ENCODE measurements around the gene MAK.
"Not testable (repeated sequence)": the region's sequence is repeated elsewhere in the genome, so short reads cannot be mapped to it uniquely, and the experiment has no call there.

MAK gene

DNA sequence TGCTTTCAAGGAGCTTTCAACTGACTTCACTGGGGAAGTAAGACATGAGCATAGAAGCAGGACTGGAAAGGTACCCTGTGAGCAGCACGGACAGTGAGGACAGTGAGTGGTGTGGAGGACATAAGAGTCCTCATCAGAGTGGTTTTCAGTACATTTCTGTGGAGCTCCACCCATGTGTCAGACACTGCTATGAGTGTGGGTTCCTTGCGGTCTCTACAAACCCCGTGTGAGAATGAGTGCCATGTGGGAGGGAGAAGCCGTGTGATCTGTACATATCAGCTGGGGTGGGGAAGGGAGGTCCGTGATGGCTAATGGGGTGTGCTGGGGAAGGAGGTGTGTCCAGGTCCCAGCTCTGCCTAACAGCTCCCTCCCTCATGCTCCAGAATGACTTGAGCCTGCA, 86.6 kb downstream of the MAK start:
- not testable (repeated sequence) for H3K27me3 ChIP-seq (ENCODE audit: insufficient read depth, low read length); H3K9me3 ChIP-seq (ENCODE audit: insufficient read depth, low read depth, low read length); DNase-seq; H3K4ac ChIP-seq (ENCODE audit: low read depth, low read length); H4K8ac ChIP-seq (ENCODE audit: low read depth, low read length); H2BK12ac ChIP-seq (ENCODE audit: low read length); H3K79me1 ChIP-seq (ENCODE audit: low read length); H2BK120ac ChIP-seq (ENCODE audit: insufficient read depth, low read length, poor library complexity); H3K27ac ChIP-seq (ENCODE audit: low read depth, low read length); H2BK5ac ChIP-seq (ENCODE audit: low read depth, low read length, poor library complexity); H4K12ac ChIP-seq (ENCODE audit: low read depth, low read length); H3K14ac ChIP-seq (ENCODE audit: low read length); H4K91ac ChIP-seq (ENCODE audit: low read depth, low read length); H3K79me2 ChIP-seq (ENCODE audit: control insufficient read depth, insufficient read depth, low read length, poor library complexity); H3K4me1 ChIP-seq (ENCODE audit: control insufficient read depth in 1 of 2, insufficient read depth in 2 of 2, low read length in 2 of 2); H3K23ac ChIP-seq (ENCODE audit: low read length); H3K4me2 ChIP-seq (ENCODE audit: low read length); H3K9ac ChIP-seq (ENCODE audit: low read length); H2AFZ ChIP-seq (ENCODE audit: insufficient read depth, low read length, poor library complexity); H3K4me3 ChIP-seq (ENCODE audit: low read depth, low read length); H3K18ac ChIP-seq (ENCODE audit: low read length); H2AK5ac ChIP-seq (ENCODE audit: low read length)
- H3K36me3 ChIP-seq (ENCODE audit: control insufficient read depth in 1 of 2, insufficient read depth in 2 of 2, low read length in 2 of 2): peaks cover 18 to 40% of the 10 kb centered on the region in 2 experiments
- no CpG with 5 or more reads among the region's 5 CpGs for WGBS (ENCODE audit: extremely low coverage, insufficient coverage, insufficient read length)

- H3K14ac ChIP-seq (ENCODE audit: low read length); H3K4me2 ChIP-seq (ENCODE audit: low read length); H4K91ac ChIP-seq (ENCODE audit: low read depth, low read length); H3K79me2 ChIP-seq (ENCODE audit: control insufficient read depth, insufficient read depth, low read length, poor library complexity); DNase-seq; H3K4ac ChIP-seq (ENCODE audit: low read depth, low read length); H3K79me1 ChIP-seq (ENCODE audit: low read length); H3K27me3 ChIP-seq (ENCODE audit: insufficient read depth, low read length); H4K12ac ChIP-seq (ENCODE audit: low read depth, low read length); H3K4me1 ChIP-seq (ENCODE audit: control insufficient read depth in 1 of 2, insufficient read depth in 2 of 2, low read length in 2 of 2); H3K9ac ChIP-seq (ENCODE audit: low read length); H3K23ac ChIP-seq (ENCODE audit: low read length); H2AK5ac ChIP-seq (ENCODE audit: low read length); H4K8ac ChIP-seq (ENCODE audit: low read depth, low read length); H3K4me3 ChIP-seq (ENCODE audit: low read depth, low read length); H2BK120ac ChIP-seq (ENCODE audit: insufficient read depth, low read length, poor library complexity); H2AFZ ChIP-seq (ENCODE audit: insufficient read depth, low read length, poor library complexity); H3K18ac ChIP-seq (ENCODE audit: low read length); H2BK5ac ChIP-seq (ENCODE audit: low read depth, low read length, poor library complexity); H3K9me3 ChIP-seq (ENCODE audit: insufficient read depth, low read depth, low read length); H2BK12ac ChIP-seq (ENCODE audit: low read length); H3K27ac ChIP-seq (ENCODE audit: low read depth, low read length): not testable (repeated sequence)
- peaks cover 16 to 38% of the 10 kb centered on the region in 2 experiments for H3K36me3 ChIP-seq (ENCODE audit: control insufficient read depth in 1 of 2, insufficient read depth in 2 of 2, low read length in 2 of 2)
- no CpG with 5 or more reads among the region's 6 CpGs for WGBS (ENCODE audit: extremely low coverage, insufficient coverage, insufficient read length)
Observed at GRCh38 chr6:10750568-10750967, 87.8 kb downstream of the MAK start.

GRCh38 chr6:10749734-10750133, 88.6 kb downstream of the MAK start:
- Histone ChIP-seq H3K4me2 (ENCODE audit: low read length) (no peak overlapping the region), H2BK12ac (ENCODE audit: low read length) (no peak overlapping the region), H2AK5ac (ENCODE audit: low read length) (no peak overlapping the region), H3K23ac (ENCODE audit: low read length) (no peak overlapping the region), H3K79me2 (ENCODE audit: control insufficient read depth, insufficient read depth, low read length, poor library complexity) (peaks cover 6% of the 10 kb centered on the region), H3K4me1 (ENCODE audit: control insufficient read depth in 1 of 2, insufficient read depth in 2 of 2, low read length in 2 of 2) (peaks cover 3 to 8% of the 10 kb centered on the region in 2 experiments), H3K9me3 (ENCODE audit: insufficient read depth, low read depth, low read length) (no peaks in the 10 kb centered on the region), H3K14ac (ENCODE audit: low read length) (no peak overlapping the region), H3K27ac (ENCODE audit: low read depth, low read length) (no peak overlapping the region), H3K79me1 (ENCODE audit: low read length) (peaks cover 7% of the 10 kb centered on the region), H2AFZ (ENCODE audit: insufficient read depth, low read length, poor library complexity) (no peak overlapping the region), H2BK120ac (ENCODE audit: insufficient read depth, low read length, poor library complexity) (no peak overlapping the region), H4K8ac (ENCODE audit: low read depth, low read length) (no peak overlapping the region), H3K4ac (ENCODE audit: low read depth, low read length) (peak overlapping the region; percentile 29), H4K91ac (ENCODE audit: low read depth, low read length) (no peak overlapping the region), H4K12ac (ENCODE audit: low read depth, low read length) (no peak overlapping the region), H3K4me3 (ENCODE audit: low read depth, low read length) (no peak overlapping the region), H3K18ac (ENCODE audit: low read length) (no peak overlapping the region), H3K36me3 (ENCODE audit: control insufficient read depth in 1 of 2, insufficient read depth in 2 of 2, low read length in 2 of 2) (peaks cover 14 to 34% of the 10 kb centered on the region in 2 experiments), H3K9ac (ENCODE audit: low read length) (no peak overlapping the region), H3K27me3 (ENCODE audit: insufficient read depth, low read length) (no peaks in the 10 kb centered on the region), H2BK5ac (ENCODE audit: low read depth, low read length, poor library complexity) (no peak overlapping the region)
- no peak for DNase-seq
- WGBS (ENCODE audit: extremely low coverage, insufficient coverage, insufficient read length): no CpG with 5 or more reads among the region's 2 CpGs

GRCh38 chr6:10747251-10747972, 90.9 kb downstream of the MAK start, which contains the start of gene TMEM14B:
Gene TMEM14B (plus strand): TSS chr6:10747805. CDS start chr6:10749246, 1,441 bp downstream.
- Histone ChIP-seq H3K4me1 (ENCODE audit: control insufficient read depth in 1 of 2, insufficient read depth in 2 of 2, low read length in 2 of 2) (peaks cover 3 to 8% of the 10 kb centered on the region in 2 experiments), H3K18ac (ENCODE audit: low read length) (peak within 1 kb of the TSS; percentile 49), H4K91ac (ENCODE audit: low read depth, low read length) (peak within 1 kb of the TSS; percentile 54), H2BK12ac (ENCODE audit: low read length) (no peak within 1 kb of the TSS), H2BK5ac (ENCODE audit: low read depth, low read length, poor library complexity) (peak within 1 kb of the TSS; percentile 24), H3K79me2 (ENCODE audit: control insufficient read depth, insufficient read depth, low read length, poor library complexity) (peaks cover 6% of the 10 kb centered on the region), H3K4me3 (ENCODE audit: low read depth, low read length) (peak within 1 kb of the TSS; percentile 83), H2BK120ac (ENCODE audit: insufficient read depth, low read length, poor library complexity) (peak within 1 kb of the TSS; percentile 74), H3K4ac (ENCODE audit: low read depth, low read length) (peak within 1 kb of the TSS; percentile 68), H3K27ac (ENCODE audit: low read depth, low read length) (peak within 1 kb of the TSS; percentile 25), H2AFZ (ENCODE audit: insufficient read depth, low read length, poor library complexity) (peak within 1 kb of the TSS; percentile 62), H3K14ac (ENCODE audit: low read length) (peak within 1 kb of the TSS; percentile 73), H3K9ac (ENCODE audit: low read length) (peak within 1 kb of the TSS; percentile 89), H4K12ac (ENCODE audit: low read depth, low read length) (peak within 1 kb of the TSS; percentile 78), H3K4me2 (ENCODE audit: low read length) (peak within 1 kb of the TSS; percentile 90), H3K79me1 (ENCODE audit: low read length) (peaks cover 7% of the 10 kb centered on the region), H3K23ac (ENCODE audit: low read length) (no peak within 1 kb of the TSS), H3K9me3 (ENCODE audit: insufficient read depth, low read depth, low read length) (no peaks in the 10 kb centered on the region), H2AK5ac (ENCODE audit: low read length) (peak within 1 kb of the TSS; percentile 12), H3K36me3 (ENCODE audit: control insufficient read depth in 1 of 2, insufficient read depth in 2 of 2, low read length in 2 of 2) (peaks cover 6 to 20% of the 10 kb centered on the region in 2 experiments), H3K27me3 (ENCODE audit: insufficient read depth, low read length) (no peaks in the 10 kb centered on the region), H4K8ac (ENCODE audit: low read depth, low read length) (peak within 1 kb of the TSS; percentile 78)
- peak; percentile 99 for DNase-seq
- WGBS (ENCODE audit: extremely low coverage, insufficient coverage, insufficient read length): no CpG with 5 or more reads among the region's 52 CpGs

Measured in trophoblast cell (in vitro differentiated cells and primary cell).